NCI-H1694 (cell line): Measurements from ENCODE around the gene PRND.
"Not testable (repeated sequence)": the region's sequence is repeated elsewhere in the genome, so short reads cannot be mapped to it uniquely, and the experiment has no call there.

Experiments used
- DNase-seq: peaks from one replicate; lab custom pipeline; 2025; lab: John Stamatoyannopoulos, UW

Gene PRND, protein sequence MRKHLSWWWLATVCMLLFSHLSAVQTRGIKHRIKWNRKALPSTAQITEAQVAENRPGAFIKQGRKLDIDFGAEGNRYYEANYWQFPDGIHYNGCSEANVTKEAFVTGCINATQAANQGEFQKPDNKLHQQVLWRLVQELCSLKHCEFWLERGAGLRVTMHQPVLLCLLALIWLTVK

DNA sequence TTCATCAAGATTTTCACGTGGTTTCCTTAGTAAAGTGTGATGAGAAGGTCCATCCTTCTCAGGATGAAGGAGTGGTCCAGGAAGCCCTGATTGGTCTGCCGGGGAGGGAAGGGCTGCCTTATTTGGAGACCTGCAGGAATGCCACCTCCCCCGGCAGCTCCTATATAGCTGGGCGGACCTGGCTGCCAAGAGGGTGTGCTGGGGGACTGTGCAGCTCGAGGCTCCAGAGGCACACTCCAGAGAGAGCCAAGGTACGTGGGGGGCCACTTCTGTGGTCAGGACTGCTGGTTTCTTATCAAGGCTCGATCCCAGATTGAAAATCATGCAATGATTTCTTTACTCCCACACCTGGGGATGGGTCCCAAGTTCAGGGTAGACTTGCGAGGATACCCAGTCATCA is at the start of gene PRND:
PRND (plus strand) TSS at position 191 of the 400 bp plus-strand sequence. CDS start 2,643 bp downstream, outside the sequence.
- no peak for DNase-seq

DNA sequence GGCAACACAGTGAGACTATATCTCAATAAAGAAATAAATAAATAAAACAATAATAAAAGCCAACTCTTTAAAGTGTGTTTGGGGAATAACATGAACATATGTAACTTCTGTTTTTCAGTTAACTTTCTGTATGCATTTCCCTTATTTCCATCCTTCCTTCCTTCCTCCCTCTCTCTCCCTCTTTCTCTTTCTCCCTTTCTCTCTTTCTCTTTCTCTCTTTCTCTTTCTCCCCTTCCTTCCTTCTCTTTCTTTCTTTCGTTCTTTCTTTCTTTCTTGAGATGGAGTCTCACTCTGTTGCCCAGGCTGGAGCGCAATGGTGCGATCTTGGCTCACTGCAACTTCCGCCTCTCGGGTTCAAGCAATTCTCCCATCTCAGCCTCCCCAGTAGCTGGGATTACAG is 48.8 kb upstream of the PRND start:
- DNase-seq = no peak

GRCh38 chr20:4673371-4674001 is 48.2 kb upstream of the PRND start:
- DNase-seq = no peak

DNA sequence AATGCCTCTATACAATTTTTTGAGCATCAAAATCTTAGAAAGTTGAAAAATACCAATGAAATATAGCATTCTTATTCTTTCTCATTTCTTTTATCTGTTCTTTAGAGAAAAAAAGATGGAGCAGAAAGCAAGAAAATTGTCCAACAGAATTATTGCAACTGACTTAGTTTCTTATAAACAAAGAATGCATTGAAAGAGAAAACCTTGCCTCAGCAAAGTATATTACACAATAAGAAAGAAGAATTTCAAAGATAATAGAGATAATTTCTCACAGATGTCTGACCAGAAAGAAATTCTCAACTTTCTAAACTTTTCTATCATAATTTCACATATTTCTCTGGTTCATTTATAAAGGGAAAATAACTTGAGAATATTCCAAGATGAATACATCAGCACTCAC is 47.0 kb upstream of the PRND start:
- no peak for DNase-seq

DNA sequence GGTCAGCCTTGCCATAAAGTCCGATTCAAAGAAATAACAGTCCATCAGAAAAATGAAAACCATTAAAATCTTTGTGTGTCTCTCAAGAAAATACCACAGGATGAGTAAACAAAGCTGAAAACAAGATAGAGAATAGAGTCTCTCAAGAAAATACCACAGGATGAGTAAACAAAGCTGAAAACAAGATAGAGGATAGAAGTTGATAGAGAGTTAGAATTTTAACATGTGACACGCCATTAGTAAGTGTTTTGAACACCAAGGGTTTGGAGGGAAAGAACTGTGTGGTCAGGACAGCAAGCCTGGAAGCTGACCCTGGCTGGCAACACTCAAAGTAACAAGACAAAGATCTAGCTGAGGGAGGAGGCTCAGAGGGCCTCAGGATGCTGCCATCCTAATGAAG is 43.9 kb upstream of the PRND start:
- DNase-seq = no peak

GRCh38 chr20:4681401-4681800 is 40.3 kb upstream of the PRND start:
- no peak for DNase-seq

DNA sequence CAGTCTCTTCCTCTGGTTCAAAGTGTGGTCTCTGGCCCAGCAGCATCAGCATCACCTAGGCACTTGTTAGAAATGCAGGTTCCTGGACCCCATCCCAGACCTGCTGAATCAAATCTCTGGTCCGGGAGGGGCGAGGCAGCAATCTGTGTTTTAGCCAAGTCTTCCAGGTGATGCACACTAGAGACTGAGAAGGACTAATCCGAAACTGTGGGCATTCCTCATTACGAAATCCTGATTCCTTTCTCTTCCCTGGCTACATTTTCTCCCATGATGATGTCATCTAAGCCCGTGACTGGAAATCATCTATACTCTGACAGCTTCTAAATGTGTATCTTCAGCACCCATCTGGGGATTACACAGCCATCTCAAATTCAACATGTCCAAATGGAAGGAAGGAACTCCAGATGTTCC is 39.7 kb upstream of the PRND start:
- no peak for DNase-seq

- DNase-seq = no peak
Measured at GRCh38 chr20:4682682-4683081, 39.0 kb upstream of the PRND start.

- DNase-seq = no peak
Measured at GRCh38 chr20:4683261-4683660, 38.4 kb upstream of the PRND start.

DNA sequence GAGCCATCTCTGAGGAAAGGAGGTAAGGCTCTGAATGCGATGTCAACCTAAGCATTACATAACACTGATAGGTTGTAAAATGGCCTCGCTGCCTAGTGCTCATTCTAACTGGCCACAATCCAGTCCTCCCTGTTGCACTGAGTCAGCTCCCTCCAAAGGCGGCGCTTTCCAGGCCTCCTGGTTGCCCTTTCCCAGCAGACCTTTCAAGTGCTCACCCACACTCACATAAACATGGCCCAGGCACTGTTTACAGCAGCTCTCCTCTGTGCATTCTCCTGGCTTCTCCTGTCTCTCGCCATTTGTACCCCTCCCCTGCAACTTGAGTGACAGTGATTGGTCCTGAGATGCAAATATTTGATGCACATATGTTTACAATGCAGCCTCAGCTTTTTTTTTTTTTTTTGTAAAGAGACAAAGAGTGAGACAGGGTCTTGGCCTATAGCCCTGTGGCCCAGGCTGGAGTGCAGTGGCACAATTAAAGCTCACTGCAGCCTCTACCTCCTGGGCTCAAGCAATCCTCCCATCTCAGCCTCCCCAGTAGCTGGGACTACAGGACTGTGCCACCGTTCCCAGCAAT is 36.8 kb upstream of the PRND start:
- DNase-seq = no peak

- DNase-seq = no peak
Measured at GRCh38 chr20:4685923-4686221, 35.8 kb upstream of the PRND start.

- DNase-seq = no peak
Measured at GRCh38 chr20:4688305-4688704, 33.4 kb upstream of the PRND start.

- DNase-seq = no peak
Measured at GRCh38 chr20:4689220-4689619, 32.5 kb upstream of the PRND start.

DNA sequence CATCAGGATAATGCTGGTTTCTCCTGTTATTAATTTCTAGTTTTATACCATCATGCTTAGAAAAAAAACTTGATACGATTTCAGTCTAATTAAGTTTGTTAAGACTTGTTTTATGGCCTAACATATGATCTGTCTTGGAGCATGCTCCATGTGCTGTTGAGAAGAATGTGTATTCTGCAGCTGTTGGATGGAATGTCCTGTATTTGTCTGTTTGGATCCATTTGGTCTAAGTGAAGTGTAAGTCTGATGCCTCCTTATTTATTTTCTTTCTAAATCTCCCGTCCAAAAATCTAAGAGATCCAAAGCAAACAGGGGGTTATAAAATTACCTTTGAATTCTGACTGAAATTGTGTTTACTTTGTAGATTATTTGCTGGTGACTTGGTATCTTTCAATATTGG is 30.0 kb upstream of the PRND start:
- DNase-seq = no peak

DNA sequence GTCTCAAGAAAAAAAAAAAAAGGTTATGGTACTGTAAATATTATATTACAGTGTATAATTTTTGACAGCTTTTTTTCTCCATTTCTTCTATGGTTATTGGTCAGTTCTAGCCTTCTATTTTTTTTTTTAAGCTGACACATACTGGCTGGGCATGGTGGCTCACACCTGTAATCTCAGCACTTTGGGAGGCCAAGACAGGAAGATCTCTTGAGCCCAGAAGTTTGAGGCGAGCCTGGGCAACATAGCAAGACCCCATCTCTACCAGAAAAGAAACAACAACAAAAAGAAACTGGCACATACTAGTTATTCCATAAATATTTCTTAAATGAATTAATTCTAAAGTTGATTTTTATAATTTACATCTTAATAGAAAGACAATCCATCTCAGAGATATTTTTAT is 27.6 kb upstream of the PRND start:
- no peak for DNase-seq

DNA sequence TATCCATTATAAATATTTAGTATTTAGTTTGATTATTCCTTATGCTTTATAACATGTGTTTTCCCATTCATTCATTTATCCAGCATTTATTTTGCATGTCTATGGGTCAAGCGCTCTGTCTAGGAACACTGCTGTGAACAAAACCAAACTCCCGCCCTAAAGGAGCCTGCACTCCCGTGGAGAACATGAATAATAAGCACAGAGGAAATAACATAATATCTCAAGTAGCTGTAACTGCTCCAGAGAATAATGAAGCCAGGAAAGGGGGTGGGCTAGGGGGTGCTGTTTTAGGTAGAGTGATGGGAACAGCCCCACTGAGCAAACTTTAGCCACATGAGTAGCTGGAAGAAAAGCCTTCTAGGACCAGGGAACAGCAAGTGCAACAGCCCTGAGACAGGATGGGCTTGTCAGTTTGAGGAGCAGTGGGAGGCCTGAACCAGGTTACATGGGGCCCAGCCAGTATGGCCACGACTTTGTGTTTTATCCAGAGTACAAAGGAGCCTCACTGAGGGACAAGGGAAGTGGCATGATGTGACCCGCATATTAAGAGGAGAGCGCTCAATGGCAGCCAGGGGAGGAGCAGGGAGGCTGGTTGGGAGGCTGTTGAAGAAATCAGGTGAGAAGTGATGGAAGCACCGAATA is 24.4 kb upstream of the PRND start:
- no peak for DNase-seq

DNA sequence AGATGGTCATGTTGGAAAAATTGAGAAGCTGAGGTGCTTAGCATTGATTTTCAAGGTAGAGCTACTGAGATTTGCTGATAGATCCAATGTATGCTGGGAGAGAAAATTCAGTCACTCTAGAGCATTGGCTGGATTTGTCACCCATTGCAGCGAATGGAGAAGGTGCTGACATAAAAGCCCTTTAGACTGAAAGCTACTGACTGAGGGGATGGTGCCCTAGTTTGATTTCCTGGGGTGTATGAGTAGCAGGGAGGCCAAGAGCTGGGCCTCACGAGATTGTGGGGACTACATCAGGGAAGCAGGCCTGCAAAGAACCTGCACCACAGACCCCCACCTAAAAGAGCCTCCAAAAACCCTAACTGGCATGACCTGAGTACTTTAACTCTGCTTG is 23.9 kb upstream of the PRND start:
- DNase-seq = no peak

- no peak for DNase-seq
Measured at GRCh38 chr20:4699216-4699615, 22.5 kb upstream of the PRND start.

- no peak for DNase-seq
Measured at GRCh38 chr20:4699957-4700356, 21.8 kb upstream of the PRND start.

DNA sequence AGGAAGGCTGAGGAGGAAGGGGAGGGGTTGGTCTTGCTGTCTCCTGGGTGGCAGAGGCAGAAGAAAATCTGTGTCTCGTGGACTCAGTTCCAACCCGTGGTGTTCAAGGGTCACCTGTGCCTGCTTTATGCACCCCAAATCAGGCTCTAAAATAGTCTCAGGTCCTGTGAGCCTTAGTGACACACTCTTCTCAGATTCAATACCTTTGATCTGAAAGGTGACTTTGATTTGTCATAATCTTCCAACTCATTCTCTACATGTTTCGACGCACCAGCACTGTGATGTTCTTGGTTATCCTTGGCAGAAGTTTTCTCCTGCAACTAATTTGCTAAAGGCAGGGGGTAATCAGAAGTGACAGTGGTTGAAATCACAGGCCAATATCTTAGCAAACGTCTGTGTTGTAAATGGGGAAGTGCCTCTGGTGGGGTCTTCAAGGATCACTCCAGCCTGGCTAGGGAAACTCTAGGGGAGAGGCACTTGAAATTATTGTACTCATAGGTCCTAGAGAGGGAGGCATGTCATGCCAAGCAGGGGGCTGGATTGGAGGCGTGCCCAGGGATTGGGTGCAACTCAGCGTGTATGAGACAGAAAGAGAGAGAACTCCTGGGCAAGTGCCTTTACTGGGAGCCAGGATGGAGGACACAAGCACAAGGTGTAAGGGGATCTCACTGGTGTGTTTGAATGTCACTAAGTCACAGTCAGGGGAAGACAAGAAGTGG is 19.0 kb upstream of the PRND start:
- no peak for DNase-seq

- no peak for DNase-seq
Measured at GRCh38 chr20:4703281-4703676, 18.4 kb upstream of the PRND start.

DNA sequence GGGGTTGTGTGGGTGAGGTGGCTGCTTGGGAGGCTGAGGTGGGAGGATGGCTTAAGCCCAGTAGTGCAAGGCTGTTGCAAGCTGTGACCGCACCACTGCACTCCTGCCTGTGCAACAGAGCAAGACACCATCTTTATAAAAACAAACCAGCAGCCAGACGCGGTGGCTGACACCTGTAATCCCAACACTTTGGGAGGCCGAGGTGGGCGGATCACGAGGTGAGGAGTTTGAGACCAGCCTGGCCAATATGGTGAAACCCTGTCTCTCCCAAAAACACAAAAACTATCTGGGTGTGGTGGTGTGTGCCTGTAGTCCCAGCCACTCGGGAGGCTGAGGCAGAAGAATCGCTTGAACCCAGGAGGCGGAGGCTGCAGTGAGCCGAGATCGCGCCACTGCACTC is 14.8 kb upstream of the PRND start:
- DNase-seq = not testable (repeated sequence)

- DNase-seq = no peak
Measured at GRCh38 chr20:4708036-4708435, 13.7 kb upstream of the PRND start.
